Astrocyte of the hippocampus (primary cell): ENCODE data around the gene ARHGEF11.
"Not testable (repeated sequence)": the region's sequence is repeated elsewhere in the genome, so short reads cannot be mapped to it uniquely, and the experiment has no call there.

Experiments
- DNase-seq: peaks from one replicate; pipeline ENCODE4 v3.0.0; 2011; ENCODE audit warnings: low read depth, low spot score

The ARHGEF11 gene, protein sequence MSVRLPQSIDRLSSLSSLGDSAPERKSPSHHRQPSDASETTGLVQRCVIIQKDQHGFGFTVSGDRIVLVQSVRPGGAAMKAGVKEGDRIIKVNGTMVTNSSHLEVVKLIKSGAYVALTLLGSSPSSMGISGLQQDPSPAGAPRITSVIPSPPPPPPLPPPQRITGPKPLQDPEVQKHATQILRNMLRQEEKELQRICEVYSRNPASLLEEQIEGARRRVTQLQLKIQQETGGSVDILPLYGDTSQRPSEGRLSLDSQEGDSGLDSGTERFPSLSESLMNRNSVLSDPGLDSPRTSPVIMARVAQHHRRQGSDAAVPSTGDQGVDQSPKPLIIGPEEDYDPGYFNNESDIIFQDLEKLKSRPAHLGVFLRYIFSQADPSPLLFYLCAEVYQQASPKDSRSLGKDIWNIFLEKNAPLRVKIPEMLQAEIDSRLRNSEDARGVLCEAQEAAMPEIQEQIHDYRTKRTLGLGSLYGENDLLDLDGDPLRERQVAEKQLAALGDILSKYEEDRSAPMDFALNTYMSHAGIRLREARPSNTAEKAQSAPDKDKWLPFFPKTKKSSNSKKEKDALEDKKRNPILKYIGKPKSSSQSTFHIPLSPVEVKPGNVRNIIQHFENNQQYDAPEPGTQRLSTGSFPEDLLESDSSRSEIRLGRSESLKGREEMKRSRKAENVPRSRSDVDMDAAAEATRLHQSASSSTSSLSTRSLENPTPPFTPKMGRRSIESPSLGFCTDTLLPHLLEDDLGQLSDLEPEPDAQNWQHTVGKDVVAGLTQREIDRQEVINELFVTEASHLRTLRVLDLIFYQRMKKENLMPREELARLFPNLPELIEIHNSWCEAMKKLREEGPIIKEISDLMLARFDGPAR (N-terminal part only)

DNA sequence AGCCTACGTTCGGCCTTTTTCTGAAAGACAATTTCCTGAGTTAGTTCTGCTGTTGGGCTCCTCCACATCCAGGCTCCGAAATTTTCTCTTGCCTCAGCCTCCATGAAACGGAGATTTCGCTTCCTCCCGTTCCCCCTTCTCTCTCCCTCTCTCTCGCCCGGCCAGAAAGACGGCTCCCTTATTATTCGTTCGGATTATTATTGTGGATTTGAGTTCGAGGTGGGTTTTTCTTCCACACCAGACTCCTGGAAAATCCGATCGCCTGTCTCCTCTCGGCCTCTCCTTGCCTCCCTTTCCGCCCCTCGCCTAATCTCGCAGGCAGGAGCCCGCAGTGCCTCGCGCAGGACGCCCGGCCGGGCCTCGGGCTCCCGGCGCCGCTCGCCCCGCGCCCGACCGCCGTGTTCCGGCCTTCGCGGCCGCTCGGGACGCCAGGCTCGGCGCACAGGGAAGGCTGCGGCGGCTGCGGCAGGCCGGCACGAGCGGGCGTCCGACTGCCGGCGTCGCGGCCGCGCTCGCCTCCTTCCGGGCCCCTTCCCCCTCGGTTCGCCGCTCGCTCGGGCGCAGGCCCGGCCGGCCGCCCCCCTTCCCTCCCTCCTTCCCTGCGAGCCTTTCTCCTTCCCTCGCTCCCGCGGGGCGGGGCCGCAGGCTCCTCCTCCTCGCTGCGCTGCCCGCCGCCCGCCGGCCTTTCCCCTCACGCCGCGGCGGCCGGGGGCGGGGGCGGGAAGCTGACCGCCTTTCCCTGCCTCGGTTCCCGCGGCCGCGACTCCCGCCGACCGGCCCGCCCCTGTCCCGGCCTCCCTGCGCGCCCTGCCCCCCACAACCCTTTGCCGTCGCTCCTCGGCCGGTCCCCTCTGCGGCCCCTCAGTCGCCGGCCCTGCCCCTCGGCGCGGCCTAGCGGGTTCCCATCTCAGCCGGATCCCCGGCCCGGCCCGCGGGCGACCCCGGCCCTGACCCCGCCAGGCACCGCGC lies at the start of gene ARHGEF11:
TSS of gene ARHGEF11 (minus strand) at position 493 of the 969 bp plus-strand sequence. CDS start 1,412 bp downstream, outside the sequence.
- peak; percentile 97 for DNase-seq

DNA sequence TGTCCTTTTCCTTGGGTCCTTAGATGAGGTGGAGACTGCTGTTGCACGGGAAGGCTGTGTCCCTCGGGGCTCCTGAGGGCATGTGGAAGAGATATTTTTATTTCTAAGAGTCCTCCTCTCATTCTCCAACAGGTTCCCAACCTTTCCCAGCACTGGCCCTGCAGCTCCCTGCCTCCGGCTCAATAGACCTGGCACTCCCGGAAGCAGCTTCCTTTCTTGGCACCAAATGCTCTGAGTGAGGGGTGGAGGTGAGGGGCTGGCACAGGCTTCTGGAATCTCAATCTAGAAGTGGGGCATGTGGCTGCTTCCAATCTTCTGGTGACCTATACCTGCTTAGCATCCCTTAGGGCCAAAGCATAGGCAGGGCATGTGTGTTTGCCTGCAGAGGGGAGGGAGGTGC lies 49.5 kb upstream of the ARHGEF11 start:
- DNase-seq = no peak

- no peak for DNase-seq
Measured at GRCh38 chr1:157092831-157093230, 47.3 kb upstream of the ARHGEF11 start.

- no peak for DNase-seq
Measured at GRCh38 chr1:157091668-157092273, 46.2 kb upstream of the ARHGEF11 start.

GRCh38 chr1:157091186-157091585 lies 45.6 kb upstream of the ARHGEF11 start:
- DNase-seq = no peak

GRCh38 chr1:157090771-157091170 lies 45.2 kb upstream of the ARHGEF11 start:
- no peak for DNase-seq

- DNase-seq = peak; percentile 88
Measured at GRCh38 chr1:157090196-157090647, 44.7 kb upstream of the ARHGEF11 start.

DNA sequence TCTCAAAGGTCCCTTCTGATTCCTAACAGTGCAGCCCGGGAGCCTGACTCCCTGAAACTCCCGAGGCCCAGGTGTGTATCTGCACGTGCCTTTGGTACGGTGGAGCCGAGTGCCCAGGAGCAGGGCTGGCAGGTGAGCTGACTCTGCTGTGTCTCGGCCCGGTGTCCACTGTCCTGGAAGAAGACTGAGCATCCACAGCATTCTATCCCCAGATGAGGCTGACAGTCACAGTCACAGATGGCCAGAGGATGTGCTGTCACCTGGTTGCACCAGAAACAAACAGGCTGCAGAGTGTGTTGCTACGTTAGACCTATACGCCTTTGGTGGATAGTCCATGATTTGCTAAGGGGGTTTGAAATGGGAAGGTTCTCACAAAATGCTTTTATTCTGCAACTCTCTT lies 44.2 kb upstream of the ARHGEF11 start:
- no peak for DNase-seq

GRCh38 chr1:157088607-157089006 lies 43.1 kb upstream of the ARHGEF11 start:
- no peak for DNase-seq

- DNase-seq = no peak
Measured at GRCh38 chr1:157087030-157087429, 41.5 kb upstream of the ARHGEF11 start.

DNA sequence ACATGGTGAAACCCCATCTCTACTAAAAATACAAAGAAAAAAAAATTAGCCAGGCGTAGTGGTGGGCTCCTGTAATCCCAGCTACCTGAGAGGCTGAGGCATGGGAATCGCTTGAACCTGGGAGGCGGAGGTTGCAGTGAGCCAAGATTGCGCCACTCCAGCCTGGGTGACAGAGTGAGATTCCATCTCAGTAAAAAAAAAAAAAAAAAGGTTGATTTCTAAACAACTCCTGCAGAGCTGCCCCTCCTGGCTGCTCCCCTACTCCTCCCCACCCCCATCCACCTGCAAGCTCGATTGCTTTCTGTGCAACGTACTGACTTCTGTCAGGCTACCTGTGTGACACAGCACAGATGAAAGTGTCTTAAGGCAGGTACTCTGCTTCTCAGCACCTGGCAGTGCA lies 40.8 kb upstream of the ARHGEF11 start:
- no peak for DNase-seq

DNA sequence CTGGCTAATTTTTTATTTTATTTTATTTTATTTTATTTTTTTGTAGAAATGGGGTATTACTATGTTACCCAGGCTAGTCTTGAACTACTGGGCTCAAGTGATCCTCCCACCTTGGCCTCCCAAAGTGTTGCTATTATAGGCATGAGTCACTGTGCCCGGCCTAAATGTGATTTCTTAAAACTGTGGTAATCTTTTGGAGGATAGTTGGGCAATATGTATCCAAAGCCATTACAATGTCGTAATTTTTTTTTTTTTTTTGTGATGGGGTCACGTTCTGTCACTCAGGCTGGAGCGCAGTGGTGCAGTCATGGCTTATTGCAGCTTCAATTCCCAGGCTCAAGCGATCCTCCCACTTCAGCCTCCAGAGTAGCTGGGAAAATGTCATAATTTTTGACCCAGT lies 39.9 kb upstream of the ARHGEF11 start:
- DNase-seq = no peak

GRCh38 chr1:157084720-157085119 lies 39.2 kb upstream of the ARHGEF11 start:
- DNase-seq = no peak

GRCh38 chr1:157081707-157082106 lies 36.2 kb upstream of the ARHGEF11 start:
- DNase-seq = peak; percentile 64

DNA sequence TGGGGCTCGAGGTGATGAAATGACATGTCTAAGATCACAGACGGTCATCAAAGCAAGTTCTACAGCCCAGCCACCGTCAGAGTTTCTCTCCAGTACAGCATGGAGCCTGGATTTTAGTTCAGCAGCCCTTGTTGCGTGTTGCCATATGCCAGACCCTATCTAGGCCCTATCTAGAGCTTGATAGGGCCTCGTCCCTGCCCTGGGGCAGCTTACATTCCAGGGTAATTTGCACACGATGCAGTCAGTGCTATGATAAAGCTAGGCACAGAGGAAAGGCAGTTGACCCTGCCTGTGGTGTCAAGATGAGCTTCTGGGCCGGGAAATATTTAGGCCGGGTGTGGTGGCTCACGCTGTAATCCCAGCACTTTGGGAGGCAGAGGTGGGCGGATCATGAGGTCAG lies 35.2 kb upstream of the ARHGEF11 start:
- DNase-seq = no peak

DNA sequence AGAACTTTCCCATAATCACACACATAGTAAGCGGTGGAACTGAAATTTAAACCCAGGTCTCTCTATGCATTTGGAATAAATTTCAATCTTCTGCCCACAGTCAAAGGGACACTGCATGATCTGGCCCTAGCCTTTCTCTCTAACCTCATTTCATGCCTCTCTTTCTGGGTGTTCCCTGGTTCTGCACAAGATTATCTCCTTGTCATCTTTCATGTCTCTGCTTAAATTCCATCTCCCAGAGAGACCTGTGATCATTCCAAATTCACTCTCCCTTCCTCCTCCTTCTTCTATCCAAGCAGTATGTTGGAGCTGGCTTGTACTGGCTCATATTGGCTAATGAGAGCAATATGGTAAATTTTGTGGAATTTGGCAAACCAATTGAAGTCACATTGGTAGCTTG lies 31.9 kb upstream of the ARHGEF11 start:
- DNase-seq = no peak

- DNase-seq = peak; percentile 58
Measured at GRCh38 chr1:157073944-157074685, 28.6 kb upstream of the ARHGEF11 start.

- no peak for DNase-seq
Measured at GRCh38 chr1:157069601-157070000, 24.1 kb upstream of the ARHGEF11 start.

- DNase-seq = not testable (repeated sequence)
Measured at GRCh38 chr1:157059241-157059640, 13.7 kb upstream of the ARHGEF11 start.

DNA sequence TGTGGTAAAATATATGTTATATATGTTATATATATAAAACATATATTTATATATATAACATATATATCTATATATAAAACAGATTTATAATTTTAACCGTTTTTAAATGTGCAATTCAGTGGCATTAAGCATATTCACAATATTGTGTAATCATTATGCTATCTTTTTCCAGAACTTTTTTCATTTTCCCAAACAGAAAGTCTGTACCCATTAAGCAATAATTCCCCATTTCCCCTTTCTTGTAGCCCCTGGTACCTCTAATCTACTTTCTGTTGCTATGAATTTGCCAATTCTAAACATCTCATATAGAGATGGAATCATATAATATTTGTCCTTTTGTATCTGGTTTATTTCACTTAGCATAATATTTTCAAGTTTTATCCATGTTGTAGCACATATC lies 10.7 kb upstream of the ARHGEF11 start:
- no peak for DNase-seq
